NCI-H2196 (cell line): ENCODE results near the gene SPTBN5.
A peak's percentile ranks its signal among the peaks of the same experiment; 100 is the strongest.

Experiments used
- DNase-seq: peaks from one replicate; lab custom pipeline; 2025; ENCODE audit not compliant: unreplicated experiment; lab: John Stamatoyannopoulos, UW

Gene SPTBN5

GRCh38 chr15:41904541-41905005 is 10.7 kb upstream of the SPTBN5 start:
- DNase-seq: peak; percentile 61

GRCh38 chr15:41903782-41904181 is 9.9 kb upstream of the SPTBN5 start:
- DNase-seq: no peak

GRCh38 chr15:41901431-41901830 is 7.6 kb upstream of the SPTBN5 start:
- no peak for DNase-seq

DNA sequence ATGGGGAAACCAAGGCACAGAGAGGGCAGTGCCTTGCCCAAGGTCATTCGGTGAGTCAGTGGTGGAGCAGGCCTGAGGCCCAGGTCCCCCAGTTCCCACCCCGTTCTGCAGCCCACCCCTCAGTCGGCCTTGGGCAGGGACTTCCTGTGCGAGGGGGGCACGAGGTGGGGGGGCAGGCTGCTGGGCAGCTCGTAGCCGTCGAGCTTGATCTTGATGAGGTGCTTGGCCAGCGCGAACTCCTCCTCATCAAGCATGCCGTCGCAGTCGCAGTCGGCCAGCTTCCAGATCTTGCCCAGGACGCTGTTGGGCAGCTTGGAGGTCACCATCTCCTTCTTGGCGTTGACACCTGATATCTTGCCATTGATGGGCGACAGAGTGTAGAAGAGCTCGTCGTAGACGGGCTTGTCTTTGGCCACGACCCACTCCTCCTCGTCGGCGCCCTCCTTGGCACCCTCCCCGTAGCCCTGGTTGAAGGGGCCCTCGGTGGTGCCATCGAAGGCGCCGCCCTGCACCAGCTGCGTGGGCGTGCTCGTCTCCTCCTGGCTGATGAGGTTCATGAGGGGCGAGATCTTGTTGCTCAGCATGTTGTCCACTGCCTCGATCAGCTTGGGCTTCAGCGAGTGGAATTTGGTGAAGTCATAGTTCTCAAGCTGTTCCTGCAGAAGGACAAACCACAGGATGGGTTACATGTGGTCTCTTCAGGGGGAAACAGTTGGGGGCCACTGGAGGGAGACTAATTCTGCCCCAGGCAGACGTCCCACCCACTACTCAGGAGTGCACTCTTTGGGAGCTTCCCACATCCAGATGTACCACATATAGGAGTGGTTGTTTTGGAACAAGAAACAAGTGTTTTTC is 6.9 kb upstream of the SPTBN5 start:
- DNase-seq: no peak

GRCh38 chr15:41899854-41900442 is 6.1 kb upstream of the SPTBN5 start:
- DNase-seq: no peak

DNA sequence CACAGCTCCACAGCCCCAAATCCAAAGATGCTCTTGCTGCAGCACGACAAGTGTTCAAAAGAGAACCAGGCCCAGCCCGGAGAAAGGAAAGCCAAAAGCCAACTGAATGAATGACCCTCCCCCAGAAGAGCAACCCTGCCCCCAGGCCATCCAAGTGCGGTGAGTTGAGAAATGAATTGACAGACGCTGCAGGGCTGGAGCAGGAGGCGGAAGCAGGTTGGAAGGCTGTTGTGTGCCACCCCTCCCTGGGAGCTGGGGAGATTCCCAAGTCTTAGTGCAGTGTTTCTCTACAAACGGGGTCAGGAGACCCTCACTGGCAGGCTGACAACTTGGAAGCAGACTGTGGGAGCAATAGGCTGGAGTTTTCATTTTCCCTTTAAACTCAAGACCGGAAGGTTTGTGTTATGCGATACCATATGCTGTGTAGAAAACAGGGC is 3.5 kb upstream of the SPTBN5 start:
- no peak for DNase-seq

GRCh38 chr15:41896566-41896965 is 2.7 kb upstream of the SPTBN5 start:
- DNase-seq: no peak

GRCh38 chr15:41895957-41896356 is 2.1 kb upstream of the SPTBN5 start:
- DNase-seq: no peak

GRCh38 chr15:41895491-41895890 is 1.6 kb upstream of the SPTBN5 start:
- no peak for DNase-seq

DNA sequence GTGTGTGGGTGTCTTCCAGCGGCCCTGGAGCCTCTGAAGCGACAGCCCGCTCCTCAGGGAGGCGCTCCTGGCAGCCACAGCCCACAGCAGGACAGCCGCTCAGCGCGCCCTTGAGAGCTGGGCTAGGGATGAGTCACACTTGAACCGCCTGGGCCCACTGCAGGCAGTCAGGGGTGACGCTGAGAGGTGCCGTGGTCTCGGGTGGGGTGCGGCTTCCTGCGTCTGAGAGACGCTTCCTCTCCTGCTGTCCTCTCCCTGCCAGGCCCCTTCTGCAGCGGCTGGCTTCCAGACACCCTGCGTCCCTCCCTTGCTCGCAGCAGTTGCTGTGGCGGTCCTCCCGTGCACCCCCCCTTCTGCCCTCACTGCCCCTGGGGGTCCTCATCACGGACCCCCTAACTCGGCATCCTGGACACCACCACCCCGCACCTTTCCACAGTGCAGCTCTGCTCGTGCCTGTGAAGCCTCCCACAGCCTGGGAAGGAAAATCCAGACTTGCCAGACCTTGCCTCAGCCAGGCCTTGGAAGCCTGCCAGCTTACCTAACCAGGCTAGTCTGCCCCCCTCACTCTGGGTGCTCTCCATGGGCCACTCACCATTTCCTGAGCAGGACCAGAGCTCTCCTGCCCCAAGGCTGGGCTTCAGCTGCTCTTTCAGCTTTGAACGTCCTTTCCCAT is 1.1 kb upstream of the SPTBN5 start:
- peak; percentile 45 for DNase-seq

- DNase-seq: no peak
These were observed 468 bp upstream of the SPTBN5 start for GRCh38 chr15:41894251-41894790.

DNA sequence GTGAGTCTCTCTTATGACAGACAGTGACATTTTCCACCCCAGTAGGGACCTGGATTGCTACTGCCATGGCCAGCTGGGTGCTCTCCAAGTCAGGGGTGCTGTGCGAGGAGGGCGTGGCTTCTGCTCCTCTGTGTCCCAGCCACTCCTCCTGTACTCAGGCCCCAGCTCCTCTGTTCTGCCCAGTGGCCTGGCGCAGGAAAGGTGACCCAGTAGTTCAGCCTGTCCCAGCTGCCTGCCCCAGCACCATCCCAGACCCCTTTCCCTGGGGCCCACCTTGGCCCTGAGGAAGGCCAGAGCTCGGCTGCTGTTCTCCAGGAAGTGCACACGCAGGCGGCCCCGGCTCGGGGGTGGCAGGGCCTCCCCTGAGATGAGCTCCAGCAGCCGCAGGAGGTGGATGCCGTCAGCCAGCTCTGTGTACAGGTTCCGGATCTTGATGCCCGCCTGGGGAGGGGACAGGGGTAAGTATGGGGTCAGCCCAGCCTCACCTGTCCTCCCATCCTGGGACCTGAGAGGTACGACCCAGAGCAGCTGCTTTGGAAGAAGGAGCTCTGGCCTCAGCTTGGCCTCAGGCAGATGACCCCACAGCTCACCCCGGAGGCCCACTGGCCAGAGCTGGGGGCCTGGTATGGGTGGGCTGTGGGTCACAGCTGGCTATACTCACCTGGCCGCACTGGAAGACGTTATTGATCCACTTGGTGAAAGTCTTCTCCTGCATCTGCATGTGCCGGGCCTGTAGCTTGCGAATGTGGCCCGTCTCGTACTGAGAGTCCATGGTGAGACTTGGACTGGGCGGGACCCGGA is 1.0 kb downstream of the SPTBN5 start:
- peak; percentile 52 for DNase-seq

- DNase-seq: peak; percentile 78
These were observed 1.9 kb downstream of the SPTBN5 start for GRCh38 chr15:41891946-41892345.

GRCh38 chr15:41891226-41891625 is 2.6 kb downstream of the SPTBN5 start:
- no peak for DNase-seq

DNA sequence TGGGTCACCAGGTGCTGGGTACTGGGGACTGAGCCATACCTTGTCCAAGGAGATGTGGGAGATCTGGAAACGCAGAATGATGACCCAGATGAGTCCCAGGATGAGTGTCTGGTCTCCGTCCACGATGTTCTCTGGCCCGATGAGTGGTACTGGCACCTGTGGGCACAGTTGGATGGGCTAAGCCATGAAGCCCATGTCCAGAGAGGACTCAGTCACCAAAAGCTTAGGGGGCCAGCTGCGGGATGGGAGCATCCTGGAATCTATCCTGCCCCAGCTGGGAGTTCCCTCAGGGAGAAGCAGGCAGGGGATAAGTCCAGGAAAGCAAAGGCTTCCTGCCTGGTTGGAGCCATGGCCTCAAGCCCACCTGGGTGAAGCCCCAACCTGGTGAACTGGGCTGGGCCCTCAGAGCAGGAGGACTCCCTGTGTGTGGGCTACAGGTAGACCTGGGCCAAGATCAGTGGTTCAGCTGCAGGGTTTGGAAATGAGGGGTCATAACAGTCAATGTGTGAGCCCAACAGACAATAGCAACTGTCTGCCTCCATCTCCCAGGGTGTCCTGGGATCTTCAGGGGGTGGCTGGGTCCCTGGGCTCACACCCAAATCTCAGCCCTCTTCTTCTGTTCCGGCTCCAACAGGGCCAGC is 3.7 kb downstream of the SPTBN5 start:
- DNase-seq: no peak

DNA sequence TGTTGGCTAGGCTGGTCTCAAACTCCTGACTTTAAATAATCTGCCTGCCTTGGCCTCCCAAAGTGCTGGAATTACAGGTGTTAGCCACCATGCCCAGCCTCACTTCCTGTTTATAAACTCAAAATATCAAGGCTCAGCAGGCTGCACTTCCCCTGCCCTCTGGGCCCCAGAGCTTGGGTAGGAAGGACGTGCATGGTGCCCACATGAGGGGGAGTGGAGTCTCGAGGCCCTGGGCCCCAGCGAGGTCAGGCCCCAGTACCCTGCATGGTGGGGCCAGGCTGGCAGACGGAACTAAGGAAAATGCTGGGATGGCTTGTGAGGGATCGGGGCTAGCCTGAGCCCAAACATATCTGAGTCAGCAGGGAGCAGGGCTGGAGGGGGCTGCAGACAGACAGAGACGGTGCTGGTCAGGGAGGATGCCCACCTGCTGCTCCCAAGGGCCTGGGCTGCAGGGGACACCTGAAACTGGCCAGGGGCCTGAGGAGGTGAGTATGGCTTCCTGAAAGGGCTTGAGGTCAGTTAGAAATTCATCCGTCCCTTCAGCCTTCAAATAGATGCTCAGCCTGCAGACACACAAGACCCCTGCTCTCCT is 5.1 kb downstream of the SPTBN5 start:
- DNase-seq: no peak

- no peak for DNase-seq
These were observed 6.0 kb downstream of the SPTBN5 start for GRCh38 chr15:41887893-41888292.

GRCh38 chr15:41887161-41887560 is 6.7 kb downstream of the SPTBN5 start:
- no peak for DNase-seq

DNA sequence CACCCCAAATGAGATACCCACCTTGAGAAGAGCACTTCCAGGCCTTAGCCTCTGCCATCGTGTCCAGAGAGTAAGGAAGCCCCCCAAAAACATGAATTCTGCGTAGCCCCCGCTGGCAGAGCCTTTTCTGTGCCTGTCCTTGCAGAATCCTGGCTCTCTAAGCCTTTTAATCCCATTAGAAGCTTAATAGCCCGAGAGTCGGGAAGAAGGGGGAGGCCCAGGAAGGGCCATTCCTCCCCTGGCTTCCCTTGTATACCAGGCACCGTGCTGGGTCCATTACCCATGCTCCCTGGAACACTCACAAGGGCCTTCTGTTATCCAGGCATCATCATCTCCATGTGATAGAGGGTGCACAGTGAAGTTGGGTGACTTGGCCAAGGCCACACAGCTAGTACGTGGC is 7.1 kb downstream of the SPTBN5 start:
- no peak for DNase-seq

- DNase-seq: no peak
These were observed 8.0 kb downstream of the SPTBN5 start for GRCh38 chr15:41885841-41886240.
